C4-2B (cell line): ENCODE measurements around the gene DAB1.

ENCODE experiments used
- H3K27ac ChIP-seq: fragments of 450-650 bp; 2 replicates; pipeline ENCODE4 v1.5.1; 2017
- CTCF ChIP-seq: fragments of 450-650 bp; conservative IDR thresholded peaks from 2 replicates; pipeline ENCODE4 v1.5.1; 2017; ENCODE audit warnings: mild to moderate bottlenecking
- ZFX ChIP-seq: fragments of 450-650 bp; IDR thresholded peaks from 2 replicates; pipeline ENCODE4 v1.6.1; 2017

The DAB1 gene

DNA sequence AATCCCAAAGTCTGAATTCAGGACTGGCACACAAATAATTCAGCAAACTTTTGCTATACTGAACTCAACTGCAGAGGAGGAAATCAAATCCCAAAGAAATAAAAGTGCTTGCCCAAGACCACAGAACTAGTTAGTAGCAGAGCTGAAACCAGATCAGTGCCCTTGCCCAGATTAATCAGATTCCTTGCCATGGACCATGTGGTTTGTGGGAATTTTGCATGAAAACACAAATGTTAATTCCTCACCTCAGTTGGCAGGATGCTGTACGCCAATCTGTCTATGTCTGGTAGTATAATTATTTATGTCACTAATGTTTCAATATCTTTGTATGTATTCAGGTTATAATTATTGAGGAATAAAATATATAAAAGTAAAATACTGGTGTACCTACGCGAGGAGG lies 173.8 kb downstream of the DAB1 start:
- no peak overlapping the region for H3K27ac ChIP-seq
- TF ChIP-seq CTCF (no peak), ZFX (no peak)

GRCh38 chr1:57249511-57249910 lies 174.3 kb downstream of the DAB1 start:
- TF ChIP-seq ZFX = no peak
- H3K27ac ChIP-seq = no peak overlapping the region

- H3K27ac ChIP-seq = no peak overlapping the region
- TF ChIP-seq CTCF (no peak), ZFX (no peak)
Observed at GRCh38 chr1:57248830-57249229, 175.0 kb downstream of the DAB1 start.

DNA sequence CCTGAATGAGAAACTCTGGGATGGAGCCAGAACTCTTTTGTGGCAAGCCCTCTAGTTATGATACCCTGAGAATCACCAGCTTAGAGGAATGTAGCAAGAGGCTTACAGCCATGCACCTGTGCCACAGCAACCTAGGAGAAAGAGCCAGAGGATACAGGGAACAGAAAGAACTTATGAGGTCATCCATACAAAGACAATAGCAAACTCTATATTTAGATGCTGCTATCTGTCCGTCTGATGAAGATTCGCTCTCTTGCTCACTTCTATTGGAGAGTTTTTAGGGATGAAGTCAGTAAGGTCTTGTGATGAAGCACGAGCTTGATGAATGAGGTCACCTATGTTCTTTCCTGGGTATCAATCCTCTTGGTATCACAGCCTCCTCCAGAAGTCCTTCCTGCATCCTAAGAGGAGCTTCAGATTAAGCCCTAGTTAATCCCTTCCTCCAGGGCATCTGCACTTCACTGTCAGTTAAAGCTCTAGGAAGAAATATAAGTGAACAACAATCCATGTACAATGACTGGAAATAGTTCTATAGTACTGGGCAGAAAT lies 185.6 kb downstream of the DAB1 start:
- TF ChIP-seq CTCF = no peak
- TF ChIP-seq ZFX = no peak
- H3K27ac ChIP-seq = no peak overlapping the region

DNA sequence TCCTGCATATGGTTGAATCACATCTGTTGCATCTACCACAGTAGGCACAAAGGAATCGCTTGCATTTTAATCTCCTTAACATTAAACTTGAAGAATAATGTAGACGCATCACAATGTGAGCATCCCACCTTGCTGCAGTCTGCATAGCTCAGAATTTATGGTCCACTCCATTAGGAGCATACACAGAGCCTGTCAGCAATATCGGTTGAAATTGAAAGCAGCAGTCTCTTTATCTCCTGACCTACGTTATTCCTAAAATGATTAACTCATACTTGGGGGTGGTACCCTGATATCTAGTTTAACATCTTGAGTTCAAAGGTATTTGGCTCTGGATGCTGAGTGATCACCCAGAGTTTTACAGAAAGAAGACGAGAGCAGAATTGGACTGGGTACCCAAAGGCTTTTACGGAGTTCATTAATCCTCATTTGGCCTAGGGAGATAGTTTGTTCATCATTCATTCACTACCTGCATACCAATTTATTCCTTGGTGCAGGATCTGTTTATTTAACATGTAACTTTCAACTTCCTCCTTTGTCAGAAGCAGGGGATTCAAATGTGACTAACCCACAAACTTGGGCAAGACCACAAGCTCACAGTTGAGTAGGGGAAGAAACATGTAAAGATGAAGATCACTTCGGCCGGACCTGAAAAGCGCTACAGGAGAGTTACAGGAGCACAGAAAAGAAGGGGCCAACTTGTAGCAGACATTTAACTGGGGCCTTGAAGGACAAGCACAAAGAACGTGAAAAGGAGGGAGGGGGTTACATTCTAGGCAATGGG lies 187.9 kb downstream of the DAB1 start:
- TF ChIP-seq CTCF = no peak
- no peak for TF ChIP-seq ZFX
- H3K27ac ChIP-seq = no peak overlapping the region

DNA sequence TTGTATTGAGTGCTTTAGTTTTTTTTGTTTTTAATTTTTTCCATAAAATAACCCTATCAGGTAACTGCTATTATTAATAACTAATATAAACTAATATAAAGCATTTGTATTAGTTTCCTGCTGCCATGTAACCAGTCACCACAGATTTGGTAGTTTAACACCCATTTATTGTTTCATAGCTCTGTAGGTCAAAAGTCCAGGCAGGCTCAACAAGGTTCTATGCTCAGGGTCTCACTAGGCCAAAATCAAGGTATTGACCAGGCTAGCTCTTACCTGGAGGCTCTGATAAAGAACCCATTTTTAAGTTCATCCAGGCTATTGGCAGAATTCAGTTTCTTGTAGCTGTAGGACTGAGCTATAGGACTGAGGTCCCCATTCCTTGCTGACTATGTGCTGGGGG lies 189.4 kb downstream of the DAB1 start:
- TF ChIP-seq CTCF = no peak
- TF ChIP-seq ZFX = no peak
- H3K27ac ChIP-seq = no peak overlapping the region

DNA sequence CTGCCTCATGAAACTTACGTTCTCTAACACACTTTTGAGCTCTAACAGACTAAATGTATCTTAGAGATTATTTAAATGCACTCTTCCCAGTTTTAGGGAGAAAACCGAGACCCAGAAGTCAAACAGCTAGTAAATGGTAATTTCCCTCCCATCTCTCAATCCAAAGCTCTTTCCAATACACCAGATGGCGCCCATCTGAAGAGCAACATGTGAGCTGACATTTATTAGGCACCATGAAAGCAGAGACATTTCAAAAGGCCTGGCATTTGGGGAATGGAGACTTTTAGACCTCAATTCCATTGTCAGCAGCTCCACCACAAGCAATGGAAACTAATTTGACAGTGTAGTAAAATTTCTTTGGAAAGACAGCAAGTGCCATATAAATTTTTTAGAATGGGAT lies 191.4 kb downstream of the DAB1 start:
- H3K27ac ChIP-seq = no peak overlapping the region
- TF ChIP-seq ZFX (no peak), CTCF (peak; percentile 29)

GRCh38 chr1:57229998-57230397 lies 193.9 kb downstream of the DAB1 start:
- no peak for TF ChIP-seq ZFX
- no peak for TF ChIP-seq CTCF
- no peak overlapping the region for H3K27ac ChIP-seq
